Measurements from ENCODE around the gene DOCK9.

DOCK9 gene

DNA sequence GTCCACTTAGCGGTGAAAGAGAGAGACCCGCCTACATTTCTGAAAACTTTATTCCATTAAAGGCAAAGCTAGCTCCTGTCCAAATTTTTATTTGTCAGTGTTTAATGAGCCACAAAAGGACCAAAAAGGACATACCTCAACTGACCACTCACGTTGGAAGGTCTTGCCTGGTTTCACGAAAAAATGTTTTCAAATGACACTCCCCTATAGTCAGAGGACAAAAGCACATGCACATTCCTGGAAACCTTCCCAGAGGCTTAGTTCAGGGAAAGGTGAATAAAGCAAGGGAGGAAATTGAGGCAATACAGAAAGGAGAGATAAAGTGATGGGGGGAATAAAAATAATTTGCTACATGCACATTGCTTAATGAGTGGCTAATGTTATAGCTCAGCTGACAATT, 55.6 kb downstream of the DOCK9 start:
- no peak overlapping the region for H3K27ac ChIP-seq
- TF ChIP-seq, protein P1, sequence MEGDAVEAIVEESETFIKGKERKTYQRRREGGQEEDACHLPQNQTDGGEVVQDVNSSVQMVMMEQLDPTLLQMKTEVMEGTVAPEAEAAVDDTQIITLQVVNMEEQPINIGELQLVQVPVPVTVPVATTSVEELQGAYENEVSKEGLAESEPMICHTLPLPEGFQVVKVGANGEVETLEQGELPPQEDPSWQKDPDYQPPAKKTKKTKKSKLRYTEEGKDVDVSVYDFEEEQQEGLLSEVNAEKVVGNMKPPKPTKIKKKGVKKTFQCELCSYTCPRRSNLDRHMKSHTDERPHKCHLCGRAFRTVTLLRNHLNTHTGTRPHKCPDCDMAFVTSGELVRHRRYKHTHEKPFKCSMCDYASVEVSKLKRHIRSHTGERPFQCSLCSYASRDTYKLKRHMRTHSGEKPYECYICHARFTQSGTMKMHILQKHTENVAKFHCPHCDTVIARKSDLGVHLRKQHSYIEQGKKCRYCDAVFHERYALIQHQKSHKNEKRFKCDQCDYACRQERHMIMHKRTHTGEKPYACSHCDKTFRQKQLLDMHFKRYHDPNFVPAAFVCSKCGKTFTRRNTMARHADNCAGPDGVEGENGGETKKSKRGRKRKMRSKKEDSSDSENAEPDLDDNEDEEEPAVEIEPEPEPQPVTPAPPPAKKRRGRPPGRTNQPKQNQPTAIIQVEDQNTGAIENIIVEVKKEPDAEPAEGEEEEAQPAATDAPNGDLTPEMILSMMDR (conservative IDR thresholded peaks at IDR 0.05): no peak

DNA sequence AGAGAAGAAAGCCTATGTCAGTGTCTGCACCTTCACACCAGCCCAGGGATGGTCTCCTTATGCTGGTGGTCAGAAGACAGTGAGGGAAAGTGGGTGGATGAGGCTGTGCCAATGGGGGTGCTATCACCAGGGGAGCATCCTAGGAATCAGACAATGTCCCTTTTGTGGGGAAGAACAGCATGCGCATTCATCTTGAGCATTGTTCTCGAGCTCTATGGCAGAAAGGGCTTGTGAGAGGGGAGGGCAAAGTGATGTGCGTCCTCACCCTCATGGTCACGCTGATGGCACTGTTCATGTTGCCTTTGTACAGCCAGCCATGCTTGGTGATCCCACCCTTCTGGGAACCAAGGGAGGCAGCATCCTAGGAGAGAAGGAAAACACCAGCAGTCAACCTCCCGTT, 56.1 kb downstream of the DOCK9 start:
- no peak overlapping the region for H3K27ac ChIP-seq
- TF ChIP-seq, protein P1 (conservative IDR thresholded peaks at IDR 0.05): no peak

DNA sequence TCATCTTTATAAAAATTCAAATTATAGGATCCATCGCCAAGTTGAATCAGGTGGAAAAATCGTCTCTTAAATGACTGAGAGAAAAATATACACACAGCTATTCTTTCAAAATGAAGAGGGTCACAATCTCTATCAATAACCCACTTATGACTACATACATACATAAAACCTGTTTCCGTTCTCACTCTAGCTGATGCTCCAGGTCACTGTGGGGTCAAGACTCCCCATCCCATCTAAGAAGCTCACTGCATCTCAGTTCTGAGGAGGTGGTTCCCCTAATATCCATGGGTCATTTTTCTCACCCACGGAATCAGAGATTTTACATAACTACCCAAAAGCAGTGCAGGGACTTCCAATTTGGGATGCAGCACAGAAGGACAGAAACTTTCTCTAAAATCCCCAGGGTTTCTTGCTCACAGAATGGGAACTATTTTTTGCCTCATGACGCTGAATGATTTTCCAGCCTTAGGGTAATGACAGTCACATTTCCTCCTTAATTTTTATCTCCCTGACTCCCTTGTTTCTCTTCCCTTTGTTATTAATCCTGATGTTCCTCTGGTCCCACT, 56.8 kb downstream of the DOCK9 start:
- TF ChIP-seq, protein P1 (conservative IDR thresholded peaks at IDR 0.05): no peak
- no peak overlapping the region for H3K27ac ChIP-seq

DNA sequence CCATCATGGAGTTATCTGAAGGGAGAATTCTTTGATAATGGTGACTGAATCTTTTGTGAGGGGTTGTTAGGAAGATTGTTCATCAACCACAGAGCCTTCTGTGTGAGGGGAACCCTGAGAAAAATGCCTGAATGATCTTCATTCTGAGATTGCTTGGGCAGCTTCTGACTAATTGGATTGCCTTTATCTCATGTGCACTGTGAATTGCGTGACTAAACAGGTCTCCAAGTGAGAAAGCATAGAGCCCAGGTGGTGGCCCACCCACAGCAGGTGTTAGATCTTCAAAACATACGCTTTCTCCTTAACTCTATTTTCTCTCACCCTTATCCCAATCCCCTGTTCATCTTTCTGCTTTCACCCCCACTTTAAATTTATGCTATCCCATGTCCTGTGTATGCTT, 58.3 kb downstream of the DOCK9 start:
- no peak overlapping the region for H3K27ac ChIP-seq
- TF ChIP-seq, protein P1 (conservative IDR thresholded peaks at IDR 0.05): no peak

DNA sequence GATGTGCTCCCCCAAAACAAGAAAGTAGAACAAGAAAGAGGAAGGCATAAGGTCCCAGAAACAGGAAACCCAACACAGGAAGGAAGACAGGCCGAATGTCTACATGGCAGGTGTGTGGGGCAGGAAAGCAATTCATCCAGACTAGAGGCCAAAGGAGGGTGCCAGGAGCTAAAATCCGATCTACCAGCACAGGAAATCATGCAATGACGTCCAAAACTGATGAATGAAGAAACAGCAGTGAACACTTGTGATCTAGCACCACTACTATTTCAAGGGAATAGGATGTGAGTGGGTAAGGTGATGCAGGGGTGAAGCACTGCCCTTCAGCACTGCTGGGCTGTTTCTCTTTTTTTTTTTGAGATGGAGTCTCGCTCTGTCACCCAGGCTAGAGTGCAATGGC, 59.1 kb downstream of the DOCK9 start:
- TF ChIP-seq, protein P1 (conservative IDR thresholded peaks at IDR 0.05): no peak
- no peak overlapping the region for H3K27ac ChIP-seq

DNA sequence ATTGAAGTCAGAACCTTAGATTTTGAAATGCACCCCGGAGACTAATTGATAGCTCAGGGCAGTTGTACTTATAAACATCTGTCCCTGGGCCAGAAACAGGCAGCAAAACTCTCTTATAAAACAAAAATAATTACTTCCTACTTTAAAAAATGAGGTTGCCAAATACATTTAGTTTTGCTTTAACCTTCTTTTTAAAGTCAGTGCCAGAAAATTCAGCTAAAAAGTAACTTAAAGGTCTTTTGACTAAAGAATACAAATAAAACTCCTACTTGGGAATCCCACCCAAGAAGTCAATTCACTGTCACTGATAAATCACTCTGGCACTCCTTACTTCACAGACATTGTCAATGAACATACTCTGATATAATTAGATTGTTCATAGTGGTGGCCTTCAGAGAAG, 60.7 kb downstream of the DOCK9 start:
- TF ChIP-seq, protein P1 (conservative IDR thresholded peaks at IDR 0.05): no peak
- no peak overlapping the region for H3K27ac ChIP-seq

DNA sequence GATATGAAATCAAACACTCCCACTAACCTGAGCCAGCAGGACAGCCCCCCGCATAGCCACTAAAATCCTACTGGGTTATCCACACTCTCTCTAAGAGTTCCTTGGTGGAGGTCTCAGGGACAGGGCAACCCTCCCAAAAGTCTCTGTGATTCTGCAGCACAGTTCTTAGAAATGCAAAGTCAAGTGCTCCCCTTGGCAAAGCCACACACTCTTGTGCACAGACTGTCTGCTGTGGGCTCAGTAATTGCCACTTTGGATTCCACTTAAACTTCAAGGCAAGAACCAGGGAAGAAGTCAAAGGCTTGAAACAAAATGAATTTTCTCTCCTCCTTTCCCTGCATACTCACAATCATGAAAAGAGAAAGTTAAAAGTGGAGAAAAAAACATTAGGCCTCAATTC, 61.5 kb downstream of the DOCK9 start:
- TF ChIP-seq, protein P1 (conservative IDR thresholded peaks at IDR 0.05): no peak
- H3K27ac ChIP-seq: no peak overlapping the region

Data from VCaP (cell line).